Measurements from ENCODE around the gene GLRA1. TPM values are rescaled to one million over a fixed set of nuclear protein-coding genes. Genes with fewer than 3 reads are reported as not detected.

Gene GLRA1
- total and polyA plus RNA-seq, 4 donors = not detected

DNA sequence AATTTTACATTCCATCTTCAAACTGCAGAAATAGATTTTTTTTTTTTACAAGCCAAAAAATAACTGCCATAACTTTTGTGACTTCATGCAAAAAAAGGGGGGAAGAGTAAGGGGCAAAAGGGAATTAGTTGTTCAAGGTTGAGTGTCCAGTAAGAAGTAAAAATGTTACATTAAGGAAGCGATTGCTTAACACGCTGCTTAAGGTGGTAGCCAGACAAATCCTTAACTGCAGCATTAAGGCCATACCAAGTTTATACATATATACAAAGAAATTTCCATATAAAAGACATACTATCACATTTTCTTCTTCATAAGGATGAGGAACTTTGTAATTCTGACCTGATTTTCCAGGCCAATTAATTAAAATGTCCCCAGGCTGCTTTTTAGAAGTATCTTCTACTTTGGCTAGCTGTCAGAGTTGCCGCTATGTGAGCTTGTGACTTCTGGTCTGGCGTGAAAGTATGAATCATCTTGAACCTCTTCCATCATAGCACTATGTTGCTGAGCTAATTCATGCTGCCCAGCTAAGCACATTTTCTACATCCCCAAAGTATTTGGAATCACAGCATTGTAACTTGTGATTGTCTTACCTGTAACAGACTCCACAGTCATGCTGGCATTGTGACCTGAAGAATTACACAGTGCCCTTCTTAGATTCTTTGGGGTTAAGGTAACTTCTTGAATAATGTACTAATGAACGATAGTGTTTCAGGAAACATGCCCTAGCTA lies 112.9 kb downstream of the GLRA1 start:
- no peaks in the 10 kb centered on the region for H3K27me3 ChIP-seq (ENCODE audit: control insufficient read depth in 4 of 4, insufficient read depth in 4 of 4, low read length in 3 of 4)
- no peak for TF ChIP-seq EGR1 (IDR thresholded peaks at IDR 0.05; ENCODE audit: low read depth in 2 of 2)
- no peak for TF ChIP-seq CTCF (IDR thresholded peaks at IDR 0.05; ENCODE audit: low read depth, low read length, missing input control)
- no peak for TF ChIP-seq ATF3 (IDR thresholded peaks at IDR 0.05)
- TF ChIP-seq RAD21 (IDR thresholded peaks at IDR 0.05) = no peak
- no peak for TF ChIP-seq GABPA (IDR thresholded peaks at IDR 0.05 in 1 of 2, conservative IDR thresholded peaks at IDR 0.05 in 1 of 2)
- no peak overlapping the region for H3K27ac ChIP-seq (ENCODE audit: low read depth in 1 of 2, low read length in 2 of 2)
- H3K9me3 ChIP-seq (ENCODE audit: control insufficient read depth in 4 of 4, low read length in 3 of 4) = no peaks in the 10 kb centered on the region
- 94% methylated on average over 5 of the region's 5 CpGs for whole genome bisulfite sequencing
- no peak for DNase-seq (ENCODE audit: low spot score)
- H3K4me1 ChIP-seq (ENCODE audit: control insufficient read depth in 4 of 4, insufficient read depth in 4 of 4, low read length in 3 of 4) = no peaks in the 10 kb centered on the region
- peaks cover 3 to 30% (median 17%) of the 10 kb centered on the region in 4 donors for H3K36me3 ChIP-seq (ENCODE audit: control insufficient read depth in 4 of 4, insufficient read depth in 3 of 4, low read depth in 1 of 4, low read length in 3 of 4)
- no peak overlapping the region for H3K9ac ChIP-seq (ENCODE audit: low read depth in 1 of 2, low read length in 2 of 2)
- H3K4me3 ChIP-seq (ENCODE audit: low read depth in 1 of 3, low read length in 3 of 3) = no peak overlapping the region

- Histone ChIP-seq H3K36me3 (ENCODE audit: control insufficient read depth in 4 of 4, insufficient read depth in 3 of 4, low read depth in 1 of 4, low read length in 3 of 4) (peaks cover 4 to 30% (median 20%) of the 10 kb centered on the region in 4 donors), H3K4me3 (ENCODE audit: low read depth in 1 of 3, low read length in 3 of 3) (no peak overlapping the region), H3K27me3 (ENCODE audit: control insufficient read depth in 4 of 4, insufficient read depth in 4 of 4, low read length in 3 of 4) (no peaks in the 10 kb centered on the region), H3K9ac (ENCODE audit: low read depth in 1 of 2, low read length in 2 of 2) (no peak overlapping the region), H3K27ac (ENCODE audit: low read depth in 1 of 2, low read length in 2 of 2) (no peak overlapping the region), H3K9me3 (ENCODE audit: control insufficient read depth in 4 of 4, low read length in 3 of 4) (no peaks in the 10 kb centered on the region), H3K4me1 (ENCODE audit: control insufficient read depth in 4 of 4, insufficient read depth in 4 of 4, low read length in 3 of 4) (no peaks in the 10 kb centered on the region)
- no peak for DNase-seq (ENCODE audit: low spot score)
- TF ChIP-seq ATF3 (IDR thresholded peaks at IDR 0.05) = no peak
- TF ChIP-seq HNF4G (IDR thresholded peaks at IDR 0.05) = no peak
- TF ChIP-seq JUND (IDR thresholded peaks at IDR 0.05) = no peak
- no peak for TF ChIP-seq HNF4A (conservative IDR thresholded peaks at IDR 0.05)
- TF ChIP-seq, protein P1, sequence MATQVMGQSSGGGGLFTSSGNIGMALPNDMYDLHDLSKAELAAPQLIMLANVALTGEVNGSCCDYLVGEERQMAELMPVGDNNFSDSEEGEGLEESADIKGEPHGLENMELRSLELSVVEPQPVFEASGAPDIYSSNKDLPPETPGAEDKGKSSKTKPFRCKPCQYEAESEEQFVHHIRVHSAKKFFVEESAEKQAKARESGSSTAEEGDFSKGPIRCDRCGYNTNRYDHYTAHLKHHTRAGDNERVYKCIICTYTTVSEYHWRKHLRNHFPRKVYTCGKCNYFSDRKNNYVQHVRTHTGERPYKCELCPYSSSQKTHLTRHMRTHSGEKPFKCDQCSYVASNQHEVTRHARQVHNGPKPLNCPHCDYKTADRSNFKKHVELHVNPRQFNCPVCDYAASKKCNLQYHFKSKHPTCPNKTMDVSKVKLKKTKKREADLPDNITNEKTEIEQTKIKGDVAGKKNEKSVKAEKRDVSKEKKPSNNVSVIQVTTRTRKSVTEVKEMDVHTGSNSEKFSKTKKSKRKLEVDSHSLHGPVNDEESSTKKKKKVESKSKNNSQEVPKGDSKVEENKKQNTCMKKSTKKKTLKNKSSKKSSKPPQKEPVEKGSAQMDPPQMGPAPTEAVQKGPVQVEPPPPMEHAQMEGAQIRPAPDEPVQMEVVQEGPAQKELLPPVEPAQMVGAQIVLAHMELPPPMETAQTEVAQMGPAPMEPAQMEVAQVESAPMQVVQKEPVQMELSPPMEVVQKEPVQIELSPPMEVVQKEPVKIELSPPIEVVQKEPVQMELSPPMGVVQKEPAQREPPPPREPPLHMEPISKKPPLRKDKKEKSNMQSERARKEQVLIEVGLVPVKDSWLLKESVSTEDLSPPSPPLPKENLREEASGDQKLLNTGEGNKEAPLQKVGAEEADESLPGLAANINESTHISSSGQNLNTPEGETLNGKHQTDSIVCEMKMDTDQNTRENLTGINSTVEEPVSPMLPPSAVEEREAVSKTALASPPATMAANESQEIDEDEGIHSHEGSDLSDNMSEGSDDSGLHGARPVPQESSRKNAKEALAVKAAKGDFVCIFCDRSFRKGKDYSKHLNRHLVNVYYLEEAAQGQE (IDR thresholded peaks at IDR 0.05) = no peak
- TF ChIP-seq, protein P2, sequence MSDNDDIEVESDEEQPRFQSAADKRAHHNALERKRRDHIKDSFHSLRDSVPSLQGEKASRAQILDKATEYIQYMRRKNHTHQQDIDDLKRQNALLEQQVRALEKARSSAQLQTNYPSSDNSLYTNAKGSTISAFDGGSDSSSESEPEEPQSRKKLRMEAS (IDR thresholded peaks at IDR 0.05) = no peak
- no peak for TF ChIP-seq YY1 (IDR thresholded peaks at IDR 0.05)
- no peak for TF ChIP-seq NR2F2 (IDR thresholded peaks at IDR 0.05)
- WGBS = 98% methylated on average over 1 of the region's 1 CpG
Measured at GRCh38 chr5:151810897-151811296, 113.8 kb downstream of the GLRA1 start.

Measured in liver (tissue), 9 donors.